ENCODE measurements around the gene ADAM19.

Gene ADAM19

DNA sequence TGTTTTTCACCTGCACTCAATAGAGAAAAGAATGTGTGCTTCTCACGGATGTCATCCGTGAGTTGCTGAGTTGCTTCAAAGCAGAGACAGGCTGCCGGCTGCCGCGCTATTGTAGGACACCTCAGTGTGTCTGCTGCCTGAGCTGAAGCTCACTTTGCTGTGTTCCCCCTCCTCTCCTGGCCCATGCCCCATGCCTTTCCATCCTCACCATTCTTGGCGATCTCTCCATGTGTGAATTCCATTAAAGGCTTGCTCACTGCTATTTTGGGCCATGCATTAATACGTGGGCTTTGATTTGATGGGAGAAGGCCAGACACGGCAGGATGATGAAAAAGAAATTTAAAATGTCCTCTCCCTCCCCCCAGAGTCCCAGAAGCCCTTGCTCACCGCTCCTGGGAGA lies 14.5 kb downstream of the ADAM19 start:
- no peak for DNase-seq

DNA sequence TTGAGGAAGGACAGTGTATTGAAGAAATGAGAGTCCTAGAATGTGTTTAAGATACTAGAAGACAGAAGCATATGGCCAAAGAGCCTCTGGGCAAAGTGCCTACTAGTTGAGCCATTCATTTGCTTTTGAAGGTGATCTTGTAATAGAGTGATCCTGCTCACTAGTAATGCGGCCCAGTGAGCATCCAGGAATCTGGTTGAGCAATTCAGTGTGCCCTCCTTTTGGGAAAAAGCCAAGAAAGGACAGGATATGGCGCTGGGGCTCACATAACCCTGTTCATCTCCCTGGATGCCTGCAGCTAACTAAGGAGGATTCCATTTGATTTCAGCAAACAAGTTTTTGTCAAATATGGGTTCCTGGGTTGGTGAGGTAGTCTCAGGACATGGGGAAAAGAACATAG lies 16.3 kb downstream of the ADAM19 start:
- no peak for DNase-seq

DNA sequence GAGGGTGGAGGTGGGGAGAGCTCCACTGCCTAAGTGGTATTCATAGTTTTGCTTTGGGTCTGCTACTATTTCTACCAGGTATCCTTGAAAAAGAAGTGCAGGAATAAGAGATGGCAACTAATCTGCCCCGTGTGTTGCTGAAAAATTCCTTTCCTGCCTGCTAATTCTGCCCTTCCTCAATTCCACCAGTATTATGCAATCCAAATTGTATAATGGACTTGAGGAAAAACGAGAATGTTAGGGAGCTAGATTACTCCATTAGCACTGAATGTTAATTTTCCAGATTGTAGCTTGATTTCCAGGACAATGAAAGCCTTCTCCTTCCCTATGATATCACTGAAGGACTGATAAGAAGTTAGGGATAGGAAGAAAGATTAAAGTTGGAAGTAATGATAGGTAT lies 16.9 kb downstream of the ADAM19 start:
- no peak for DNase-seq

DNA sequence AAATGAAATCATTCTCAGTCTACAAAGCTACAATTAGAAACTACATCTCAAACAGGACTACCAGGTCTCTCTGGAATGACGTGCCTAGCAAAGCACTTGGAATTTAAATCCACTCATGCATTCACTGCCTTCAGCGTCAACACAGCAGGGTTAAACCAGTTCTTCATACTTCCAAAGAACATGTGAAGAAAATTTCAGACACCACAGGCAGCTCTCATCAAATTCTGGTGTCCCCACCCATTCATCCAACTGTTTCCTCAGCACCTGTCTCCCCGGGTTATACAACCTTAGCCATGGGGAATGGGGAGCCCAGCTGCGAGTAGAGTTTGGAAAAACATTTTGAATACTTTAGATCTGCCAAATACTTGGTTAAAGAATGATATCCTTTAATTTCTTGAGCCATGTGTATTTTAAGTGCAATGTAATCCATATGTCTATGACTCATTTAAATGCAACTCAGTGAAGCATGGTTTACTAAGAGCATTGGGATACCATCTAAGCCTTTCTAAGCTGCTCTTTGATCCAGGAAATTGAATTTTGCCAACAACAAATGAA lies 17.5 kb downstream of the ADAM19 start:
- DNase-seq: no peak

DNA sequence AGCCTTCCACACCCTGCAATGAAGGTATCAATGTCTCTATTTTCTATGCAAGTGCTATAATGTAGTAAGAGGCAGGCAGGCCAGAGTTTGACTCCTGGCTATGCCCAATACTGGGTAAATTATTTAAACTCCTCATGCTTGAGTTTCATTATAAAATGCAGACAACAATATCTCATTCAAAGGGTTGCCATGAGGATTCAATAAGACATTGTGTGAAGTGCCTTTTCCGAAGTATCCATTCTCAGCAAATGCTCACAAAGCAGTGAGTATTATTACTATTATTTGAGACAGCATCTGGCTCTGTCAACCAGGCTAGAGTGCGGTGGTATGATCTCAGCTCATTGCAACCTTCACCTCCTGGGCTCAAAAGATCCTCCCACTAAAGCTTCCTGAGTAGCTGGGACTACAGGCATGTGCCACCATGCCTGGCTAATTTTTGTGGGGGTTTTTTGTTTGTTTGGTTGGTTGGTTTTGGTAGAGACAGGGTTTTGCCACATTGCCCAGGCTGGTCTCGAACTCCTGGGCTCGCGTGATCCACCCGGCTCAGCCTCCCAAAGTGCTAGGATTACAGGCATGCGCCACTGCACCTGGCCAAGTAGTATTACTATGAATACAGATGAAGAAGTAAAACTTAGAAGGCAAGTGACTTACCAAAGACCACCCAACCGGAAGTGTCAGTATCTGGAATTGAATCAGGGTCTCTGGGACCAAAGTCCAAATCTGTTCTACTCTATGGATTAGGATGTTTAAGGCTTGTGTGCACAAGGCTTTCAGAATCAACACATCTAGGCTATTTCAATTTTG lies 18.8 kb downstream of the ADAM19 start:
- no peak for DNase-seq

DNA sequence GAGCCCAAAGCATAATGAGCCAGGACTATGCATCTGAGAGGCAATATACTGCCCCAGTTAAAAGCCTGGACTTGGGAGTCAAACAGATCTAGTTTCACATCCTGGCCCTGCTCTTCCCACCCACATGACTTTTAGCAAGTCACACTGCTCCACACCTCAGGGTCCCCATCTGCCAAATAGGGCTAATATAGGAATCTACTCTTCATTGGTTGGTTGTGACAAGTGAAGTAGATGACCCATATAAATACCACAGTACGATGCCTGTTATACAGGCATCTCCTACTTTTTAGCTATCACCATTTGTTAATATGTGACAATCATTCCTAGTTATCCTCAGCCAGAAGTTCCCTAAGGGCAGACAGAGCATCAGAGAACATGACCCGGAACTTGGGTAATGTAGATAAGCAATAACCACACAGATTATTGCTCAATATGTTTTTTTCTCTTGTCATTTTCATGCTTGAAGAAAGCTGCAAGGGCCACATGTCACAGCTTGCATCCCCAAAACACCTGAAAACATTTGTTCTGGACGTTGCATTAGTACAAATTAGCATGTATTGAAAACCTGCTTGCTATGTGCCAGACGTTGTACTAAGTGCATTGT lies 20.4 kb downstream of the ADAM19 start:
- no peak for DNase-seq

DNA sequence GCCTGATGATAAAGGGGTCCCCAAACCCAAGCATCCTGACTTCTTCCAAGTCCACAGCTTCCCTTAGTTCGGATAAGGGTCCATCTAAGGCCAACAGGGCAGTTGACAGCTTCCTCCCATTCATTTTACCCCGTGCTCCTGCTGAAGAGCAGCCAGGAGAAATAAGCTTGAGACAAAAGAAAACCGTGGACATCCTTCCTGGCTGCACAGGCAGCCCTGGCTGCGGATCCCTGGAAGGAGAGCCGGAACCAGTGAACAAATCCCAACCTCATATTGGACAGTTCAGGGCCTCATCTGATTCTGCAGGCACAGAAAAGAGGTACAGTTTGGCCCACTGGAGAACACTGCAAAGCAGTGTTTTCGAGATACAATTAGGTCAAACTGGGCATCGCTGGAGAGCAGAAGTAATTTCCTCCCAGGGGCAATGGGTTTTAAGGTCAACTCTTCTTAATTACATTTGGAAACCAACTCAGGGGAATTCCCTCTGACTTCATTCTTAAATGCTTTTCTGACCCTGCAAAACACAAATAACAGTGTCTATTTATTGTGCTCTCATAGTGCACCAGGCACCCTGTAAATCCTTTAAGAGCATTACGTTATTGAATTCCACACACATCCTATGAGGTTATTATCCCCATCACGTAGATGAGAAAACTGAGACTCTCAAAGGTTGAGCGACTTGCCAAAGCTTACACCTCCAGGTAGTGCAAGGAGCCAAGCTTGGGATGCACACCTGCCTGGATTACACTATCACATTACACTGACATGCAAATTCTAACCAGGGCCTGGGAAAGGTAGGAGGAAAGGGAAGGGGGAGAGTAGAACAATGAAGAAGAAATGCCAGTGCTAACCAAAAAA lies 21.2 kb downstream of the ADAM19 start:
- DNase-seq: no peak

DNA sequence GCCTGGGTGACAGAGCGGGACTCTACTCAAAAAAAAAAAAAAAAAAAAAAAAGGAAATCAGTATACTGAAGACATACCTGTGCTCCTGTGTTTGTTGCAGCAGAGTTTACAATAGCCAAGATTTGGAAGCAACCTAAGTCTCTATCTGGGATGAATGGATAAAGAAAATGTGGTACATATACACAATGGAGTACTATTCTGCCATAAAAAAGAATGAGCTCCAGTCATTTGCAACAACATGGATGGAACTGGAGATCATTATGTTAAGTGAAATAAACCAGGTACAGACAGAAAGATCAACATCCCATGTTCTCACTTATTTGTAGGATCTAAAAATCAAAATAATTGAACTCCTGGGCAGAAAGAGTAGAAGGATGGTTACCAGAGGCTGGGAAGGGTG lies 22.9 kb downstream of the ADAM19 start:
- no peak for DNase-seq

DNA sequence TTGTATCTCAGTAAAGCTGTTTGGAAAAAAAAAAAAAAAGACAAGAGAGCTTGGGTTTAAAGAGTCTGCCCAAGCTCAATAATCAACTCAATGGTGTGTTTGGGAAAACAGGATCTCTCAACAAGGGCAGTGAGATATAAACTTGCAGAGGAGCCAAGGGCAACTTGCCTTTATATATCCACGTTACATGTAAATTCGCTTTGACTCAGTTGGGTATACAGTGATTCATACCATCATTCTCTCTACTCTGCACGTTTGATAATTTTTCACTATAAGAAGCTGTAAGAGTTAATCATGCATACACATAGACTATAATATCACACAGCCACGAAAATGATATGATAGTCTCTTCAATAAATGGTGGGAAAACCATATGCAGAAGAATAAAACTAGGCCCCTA lies 24.9 kb downstream of the ADAM19 start:
- no peak for DNase-seq

DNA sequence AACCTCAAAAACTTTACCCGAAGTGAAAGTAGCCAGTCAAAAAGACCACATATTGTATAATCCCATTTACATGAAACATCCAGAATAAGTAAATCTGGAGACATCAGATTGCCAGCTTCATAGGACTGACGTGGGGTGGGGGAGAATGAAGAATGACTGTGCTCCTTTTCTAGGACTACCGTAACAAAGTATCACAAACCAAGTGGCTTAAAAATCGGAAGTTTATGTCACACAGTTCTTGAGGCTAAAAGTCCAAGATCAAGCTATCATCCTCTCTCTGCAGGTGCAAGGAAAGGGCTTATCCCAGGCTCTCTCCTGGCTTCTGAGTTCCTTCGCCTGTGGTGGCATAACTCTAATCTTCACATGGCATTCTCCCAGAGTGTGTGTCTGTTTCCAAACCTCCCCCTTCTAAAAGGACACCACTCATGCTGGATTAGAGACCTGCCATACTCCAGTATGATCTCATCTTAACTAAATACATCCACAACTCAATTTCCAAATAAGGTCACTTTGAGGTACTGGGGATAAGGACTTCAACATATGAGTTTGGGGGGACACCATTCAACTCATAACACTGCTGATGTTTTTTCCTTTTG lies 25.5 kb downstream of the ADAM19 start:
- no peak for DNase-seq

DNA sequence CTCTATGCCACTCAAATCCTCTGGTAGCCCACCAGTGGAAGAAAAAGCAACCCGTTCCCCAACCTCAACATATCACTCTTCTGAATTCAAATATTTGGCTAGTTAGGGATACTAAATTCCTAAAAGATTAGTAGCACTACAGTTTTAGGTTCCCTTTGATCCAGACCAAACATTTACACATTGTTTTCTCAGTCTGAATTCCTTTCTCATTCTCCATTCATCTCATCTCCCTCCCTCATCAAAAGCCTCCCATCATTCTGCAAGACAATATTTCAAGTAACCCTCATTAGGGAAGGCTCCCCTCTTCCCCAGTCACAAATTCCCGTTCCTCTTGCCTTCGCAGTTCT lies 26.3 kb downstream of the ADAM19 start:
- no peak for DNase-seq

DNA sequence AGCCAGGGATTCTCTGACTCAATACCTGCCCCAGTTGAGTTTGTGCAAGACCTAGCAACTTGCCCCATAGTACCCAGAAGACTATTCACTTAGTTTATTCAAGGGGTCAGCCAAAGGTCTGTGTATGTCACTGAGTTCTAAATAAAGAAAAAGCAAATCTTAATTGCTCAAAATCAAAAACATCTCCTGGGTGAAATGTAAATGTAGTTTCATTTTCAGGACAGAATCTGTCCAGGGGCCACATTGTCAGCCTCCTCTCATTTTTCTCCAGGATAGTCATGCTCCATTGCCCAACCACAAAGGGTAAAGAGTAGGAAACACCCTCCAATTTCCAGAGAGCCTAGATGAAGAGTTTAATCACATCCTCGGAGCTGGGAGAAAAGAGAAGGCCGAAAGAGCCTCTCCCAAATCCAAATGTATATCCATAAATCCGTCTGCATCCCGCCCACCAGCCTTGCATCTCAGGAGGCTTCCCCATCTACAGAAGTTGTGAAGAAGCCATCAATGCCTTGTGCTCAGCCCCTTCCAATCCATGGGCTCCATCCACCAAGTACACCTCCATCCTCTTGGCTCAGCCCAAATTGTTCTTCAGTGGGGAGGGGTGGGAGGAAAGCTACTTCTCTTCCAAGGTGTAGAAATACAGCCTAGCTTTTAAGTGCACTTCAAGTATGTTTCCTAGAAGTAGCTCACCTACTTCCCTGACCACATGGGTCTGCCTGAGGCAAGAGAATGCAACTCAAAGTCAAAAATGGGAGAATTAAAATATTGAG lies 26.9 kb downstream of the ADAM19 start:
- DNase-seq: no peak

DNA sequence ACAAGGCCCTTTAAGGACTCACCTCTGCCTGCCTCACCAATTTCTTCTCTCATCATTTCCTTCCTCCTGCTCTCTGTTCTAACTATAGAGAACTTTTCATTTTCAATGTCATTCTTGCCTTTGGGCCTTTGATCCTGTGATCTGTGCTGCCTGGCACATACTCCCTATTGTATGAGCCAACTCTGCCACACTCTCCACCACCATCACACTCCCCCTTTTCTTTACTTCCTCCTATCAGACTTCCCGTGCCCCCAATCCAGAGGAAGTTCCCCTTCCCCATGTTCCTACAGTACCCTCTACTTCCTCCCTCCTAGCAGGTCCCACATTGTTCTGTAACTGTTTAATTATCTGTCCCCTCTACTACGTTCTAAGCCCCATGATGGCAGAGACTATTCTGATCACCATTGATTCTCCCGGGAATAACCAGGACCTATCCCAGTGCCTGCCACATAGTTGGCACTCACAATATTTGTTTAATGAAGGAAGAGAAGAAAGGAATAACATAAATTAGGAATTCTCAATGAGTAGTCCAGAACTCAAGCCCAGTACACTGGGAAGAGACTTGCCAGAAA lies 27.5 kb downstream of the ADAM19 start:
- DNase-seq: no peak

DNA sequence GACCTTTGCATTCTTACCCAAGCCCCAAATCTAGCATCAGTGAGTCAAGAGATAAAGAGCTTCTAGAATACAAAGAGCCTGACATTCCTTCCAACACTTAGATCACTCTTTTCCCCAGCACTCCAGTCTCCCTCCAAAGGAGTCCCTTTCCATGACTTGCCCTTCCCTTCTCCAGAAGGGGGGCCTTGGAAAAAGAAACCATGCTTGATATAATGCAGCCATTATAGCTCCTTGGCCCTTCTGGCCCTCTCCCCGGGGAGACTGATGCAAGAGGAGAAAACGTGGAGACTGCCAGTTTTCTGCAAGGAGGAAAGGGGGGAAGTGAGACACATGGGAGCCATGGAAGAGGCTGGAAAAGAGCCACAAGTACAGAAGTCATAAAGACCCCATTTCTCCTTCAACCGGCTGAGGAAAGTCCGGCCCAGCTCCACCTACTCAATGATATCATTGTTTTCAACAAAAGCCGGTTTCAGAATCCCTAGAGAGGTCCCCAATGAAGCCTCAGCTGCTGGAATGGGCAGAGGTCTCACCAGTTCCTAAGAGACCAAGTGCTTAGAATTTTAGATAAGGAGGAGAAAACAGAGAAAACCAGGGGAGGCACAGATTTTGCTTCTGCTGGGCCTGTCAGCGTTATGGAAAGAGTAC lies 29.0 kb downstream of the ADAM19 start:
- no peak for DNase-seq

DNA sequence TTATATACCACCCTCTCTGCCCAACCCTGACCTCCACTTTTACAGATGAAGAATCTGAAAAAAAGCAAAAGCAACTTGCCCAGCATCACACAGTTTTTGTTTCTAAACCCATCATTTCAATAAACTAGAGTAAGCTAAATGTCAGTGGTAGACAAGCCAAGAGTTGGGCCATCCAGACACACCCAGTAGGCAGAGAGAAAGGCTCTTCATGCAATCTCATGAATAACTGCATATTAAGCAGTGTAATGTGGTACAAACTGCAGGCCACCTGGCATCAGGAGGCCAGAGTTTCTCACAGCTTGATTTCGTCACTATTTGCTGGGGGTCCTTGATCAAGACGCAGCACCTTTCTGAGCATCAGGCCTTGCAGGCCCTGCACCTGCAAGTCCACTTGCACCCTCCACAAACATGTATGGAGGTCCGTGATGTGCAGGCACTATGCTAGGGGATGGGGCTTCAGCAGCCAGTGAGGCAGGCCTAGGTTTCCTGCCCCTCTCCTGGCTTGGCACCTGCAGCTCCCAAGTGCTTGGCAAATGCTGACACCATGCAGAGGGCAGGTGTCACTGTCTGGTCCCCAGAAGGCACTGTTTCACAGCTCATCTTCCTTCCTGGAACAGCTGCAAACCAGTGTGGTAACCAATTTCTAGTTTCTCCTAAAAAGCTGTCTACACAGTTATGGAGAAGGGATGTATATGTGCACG lies 29.8 kb downstream of the ADAM19 start:
- DNase-seq: no peak

DNA sequence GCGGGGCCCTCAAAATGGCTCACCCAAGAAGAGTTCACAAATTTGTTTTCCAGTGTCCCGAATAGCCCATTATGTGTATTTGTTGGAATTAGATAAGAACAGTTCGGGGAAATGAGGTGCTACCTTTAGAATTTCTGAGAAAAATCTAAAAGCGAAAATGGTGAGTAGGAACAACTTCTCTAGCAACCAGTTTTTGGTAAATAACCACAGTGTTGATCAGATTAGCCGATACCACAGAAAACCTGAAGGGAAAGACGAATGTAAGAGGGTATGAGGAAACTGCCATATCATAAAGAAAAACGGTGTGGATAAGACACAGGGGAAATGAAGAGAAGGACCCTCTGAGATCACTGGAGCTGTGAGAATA lies 31.0 kb downstream of the ADAM19 start:
- no peak for DNase-seq

DNA sequence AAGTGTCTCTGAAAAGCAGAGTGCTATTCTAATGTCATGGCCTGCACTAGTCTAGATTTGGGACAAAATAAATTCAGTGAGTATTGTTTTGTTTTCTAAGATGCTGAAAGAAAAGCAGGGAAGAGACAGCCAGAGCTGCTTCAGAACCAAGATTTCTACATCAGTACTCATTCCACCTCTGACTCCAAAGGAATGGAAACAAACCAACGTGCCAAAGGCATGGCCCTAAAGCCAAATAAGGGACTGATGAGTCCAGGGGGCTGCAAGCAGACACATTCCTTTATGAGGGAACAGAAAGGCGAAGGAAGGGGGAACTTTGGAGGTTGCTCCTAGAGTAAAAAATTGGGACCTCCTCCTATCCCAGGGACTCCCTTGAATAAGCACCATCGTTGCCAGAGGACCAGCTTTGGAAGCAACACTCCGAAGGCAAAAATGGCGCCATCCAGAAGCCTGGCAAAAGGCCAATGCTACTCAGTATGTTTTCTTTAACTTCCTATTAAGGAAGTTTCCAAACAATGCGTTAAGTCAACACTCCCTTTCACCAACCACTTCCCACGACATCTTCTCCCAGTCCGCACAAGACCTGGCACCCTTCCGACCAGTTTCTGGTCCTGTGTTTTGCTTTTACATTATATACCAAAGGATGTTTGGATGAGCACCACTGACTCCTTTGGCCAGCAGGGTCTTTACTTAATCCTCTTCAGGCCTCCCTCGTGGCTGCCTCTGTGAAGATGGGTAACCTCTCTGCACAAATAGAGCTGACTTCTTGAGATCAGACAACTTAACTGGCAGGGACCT lies 31.6 kb downstream of the ADAM19 start:
- no peak for DNase-seq

DNA sequence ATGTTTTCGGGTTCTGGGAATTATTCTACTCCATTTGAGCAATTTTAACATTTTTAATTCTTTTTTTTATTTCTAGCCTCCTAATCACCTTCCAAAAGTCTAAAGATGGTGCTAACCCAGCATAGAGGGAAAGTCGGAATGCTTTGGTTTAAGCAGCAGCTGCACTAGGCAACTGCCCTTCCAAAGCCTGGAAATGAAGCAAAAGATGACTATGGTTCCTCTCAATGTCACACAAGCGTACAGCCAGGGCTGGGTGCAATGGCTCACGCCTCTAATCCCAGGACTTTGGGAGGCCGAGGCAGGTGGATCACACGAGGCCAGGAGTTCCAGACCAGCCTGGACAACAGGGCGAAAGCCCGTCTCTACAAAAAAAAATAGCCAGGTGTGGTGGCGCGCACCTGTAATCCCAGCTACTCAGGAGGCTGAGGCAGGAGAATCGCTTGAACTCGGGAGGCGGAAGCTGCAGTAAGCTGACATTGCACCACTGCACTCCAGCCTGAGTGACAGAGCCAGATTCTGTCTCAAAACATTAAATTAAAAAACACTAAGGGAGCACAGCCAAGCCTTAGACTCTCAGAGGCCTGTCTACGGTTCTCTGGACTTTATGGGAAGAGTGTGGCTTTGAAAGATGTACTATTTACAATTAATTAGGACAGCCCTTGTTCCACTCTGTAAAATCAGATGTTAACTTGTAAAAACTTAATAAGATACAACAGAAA lies 33.1 kb downstream of the ADAM19 start:
- DNase-seq: no peak

DNA sequence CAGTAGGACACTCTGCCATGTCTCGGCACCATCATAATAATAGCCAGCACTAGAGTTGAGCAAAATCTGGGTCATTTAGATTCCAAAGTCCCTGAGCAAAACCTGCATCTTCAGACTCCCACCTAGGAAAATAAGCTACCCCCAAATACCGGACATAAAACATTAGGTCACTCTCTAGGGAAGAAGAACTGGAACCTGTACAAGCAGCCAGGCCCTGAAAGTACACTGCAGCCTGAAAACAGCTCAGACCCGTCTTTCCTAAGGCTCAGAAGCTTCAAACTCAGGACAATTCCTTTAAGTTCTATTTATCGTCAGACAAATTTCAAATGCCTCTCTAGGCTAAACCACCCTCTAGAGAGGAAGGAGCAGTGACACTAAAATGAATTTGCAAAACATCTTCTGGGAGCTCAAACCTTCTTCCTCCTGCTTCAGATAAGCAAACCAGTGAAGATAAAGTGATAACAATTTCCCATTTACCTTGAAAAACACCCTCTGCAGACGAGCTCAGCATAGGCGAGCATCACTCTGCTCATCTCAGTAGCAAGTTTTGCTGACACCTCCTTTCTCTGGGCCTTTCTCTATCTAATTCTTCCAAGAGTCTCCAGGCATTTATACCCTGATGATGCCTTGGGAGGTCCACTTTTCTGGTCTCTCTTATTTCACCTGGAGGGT lies 34.0 kb downstream of the ADAM19 start:
- no peak for DNase-seq

Measured in SHP77 (cell line).